Caco-2 (cell line): ENCODE data around the gene EEIG2. TPM values are rescaled to one million over a fixed set of nuclear protein-coding genes. Genes with fewer than 3 reads are reported as not detected.

Source experiments
- BruUV-seq: library from RNA; stranded (reverse); fragments of 400-500 nt; replicated peaks from 2 replicates; lab custom pipeline; 2021; lab: Mats Ljungman, UMichigan
- CTCF ChIA-PET: fragments of 300-600 bp; sonication (Branson Sonifier 250); formaldehyde crosslinking; loops from one replicate; lab custom pipeline; 2022; ENCODE audit warnings: antibody characterized with exemption; lab: Charles Lee
- POLR2A ChIA-PET: fragments of 300-600 bp; sonication (Branson Sonifier 250); formaldehyde crosslinking; loops from one replicate; lab custom pipeline; 2022; ENCODE audit warnings: antibody characterized with exemption; lab: Charles Lee
- DNase-seq, 2 experiments: peaks; one replicate each; pipeline versions ENCODE4 v3.0.0 to v3.0.0-alpha.2; 2020 to 2022
- H3K27me3 ChIP-seq: replicated peaks from 2 replicates; pipeline ENCODE4 v1.6.0; 2011; ENCODE audit warnings: low read length; ENCODE audit not compliant: control insufficient read depth, insufficient read depth
- H3K36me3 ChIP-seq: 2 replicates; pipeline ENCODE4 v1.5.1; 2011; ENCODE audit warnings: low read length; ENCODE audit not compliant: control insufficient read depth, insufficient read depth
- H3K4me1 ChIP-seq: fragments of 250-450 bp; sonication (Bioruptor Pico); 2 replicates; pipeline ENCODE4 v1.5.1; 2020; ENCODE audit warnings: mild to moderate bottlenecking
- H3K4me3 ChIP-seq: 2 replicates; pipeline ENCODE4 v1.5.1; 2011; ENCODE audit warnings: low read depth, mild to moderate bottlenecking, control low read depth, low read length
- H3K9me3 ChIP-seq: fragments of 250-450 bp; sonication (Bioruptor Pico); 2 replicates; pipeline ENCODE4 v1.5.1; 2020; ENCODE audit warnings: mild to moderate bottlenecking, moderate library complexity
- H3K27ac Mint-ChIP-seq: one replicate; pipeline ENCODE4 v1.8.0; 2022; ENCODE audit warnings: mixed read lengths; ENCODE audit not compliant: unreplicated experiment
- H3K27me3 Mint-ChIP-seq: one replicate; pipeline ENCODE4 v1.8.0; 2022; ENCODE audit warnings: mixed read lengths; ENCODE audit not compliant: insufficient read depth, unreplicated experiment
- H3K36me3 Mint-ChIP-seq: one replicate; pipeline ENCODE4 v1.8.0; 2022; ENCODE audit warnings: mild to moderate bottlenecking, mixed read lengths; ENCODE audit not compliant: insufficient read depth, unreplicated experiment
- H3K4me1 Mint-ChIP-seq: one replicate; pipeline ENCODE4 v1.8.0; 2022; ENCODE audit warnings: low read depth, mixed read lengths; ENCODE audit not compliant: unreplicated experiment
- H3K4me3 Mint-ChIP-seq: one replicate; pipeline ENCODE4 v1.8.0; 2022; ENCODE audit warnings: mild to moderate bottlenecking, moderate library complexity, mixed read lengths; ENCODE audit not compliant: unreplicated experiment
- H3K9me3 Mint-ChIP-seq: one replicate; pipeline ENCODE4 v1.8.0; 2022; ENCODE audit warnings: mixed read lengths; ENCODE audit not compliant: unreplicated experiment
- intact Hi-C: fragments of 100-400 bp; cut with micrococcal nuclease; formaldehyde crosslinking; loops from one replicate; pipeline ENCODE4 v1.10.0; 2022; ENCODE audit not compliant: unreplicated experiment
- total RNA-seq: library from RNA; stranded (reverse); gene quantifications from 2 replicates; pipeline ENCODE4 v1.2.3, GENCODE V29; 2022
- TF ChIP-seq, protein P1 (sequence below), 2 experiments: fragments of 200-600 bp in 1 of 2; IDR thresholded peaks; 1 replicate in 1 of 2; 2 replicates in 1 of 2; pipeline versions ENCODE4 v1.5.1 to v1.8.0; 2011 to 2022; ENCODE audit warnings: antibody characterized with exemption in 1 of 2, control low read depth in 1 of 2, inconsistent platforms in 1 of 2, low read depth in 1 of 2, low read length in 1 of 2, mild to moderate bottlenecking in 1 of 2, moderate library complexity in 1 of 2; ENCODE audit not compliant: insufficient read depth in 1 of 2, severe bottlenecking in 1 of 2, unreplicated experiment in 1 of 2

Gene EEIG2
- total RNA-seq, 1 experiment from 2014 or later = 3.1 TPM

DNA sequence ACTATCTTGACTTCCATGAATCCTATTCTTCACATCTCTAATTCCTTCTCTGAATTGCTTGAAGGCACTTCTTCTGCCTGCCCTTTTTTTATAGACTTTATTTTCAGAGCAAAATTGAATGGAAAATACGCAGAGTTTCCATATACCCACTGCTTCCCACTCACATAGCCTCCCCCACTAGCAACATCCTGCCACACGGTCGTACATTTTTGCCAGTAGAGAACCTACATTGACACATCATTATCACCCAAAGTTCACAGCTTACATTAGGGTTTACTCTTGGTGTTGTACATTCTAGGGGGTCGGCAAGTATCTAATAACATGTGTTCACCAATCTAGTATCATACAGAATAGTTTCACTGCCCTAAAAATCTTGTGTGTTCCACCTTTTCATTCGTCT is 12.3 kb downstream of the EEIG2 start:
- Histone ChIP-seq H3K27me3 (no peaks in the 10 kb centered on the region), H3K9me3 (no peaks in the 10 kb centered on the region), H3K36me3 (no peaks in the 10 kb centered on the region), H3K4me3 (no peak overlapping the region), H3K4me1 (no peaks in the 10 kb centered on the region)
- Mint-ChIP-seq H3K36me3 (no peaks in the 10 kb centered on the region), H3K27ac (no peak overlapping the region), H3K27me3 (no peaks in the 10 kb centered on the region), H3K4me3 (no peak overlapping the region), H3K9me3 (no peaks in the 10 kb centered on the region), H3K4me1 (no peaks in the 10 kb centered on the region)
- TF ChIP-seq, protein P1, sequence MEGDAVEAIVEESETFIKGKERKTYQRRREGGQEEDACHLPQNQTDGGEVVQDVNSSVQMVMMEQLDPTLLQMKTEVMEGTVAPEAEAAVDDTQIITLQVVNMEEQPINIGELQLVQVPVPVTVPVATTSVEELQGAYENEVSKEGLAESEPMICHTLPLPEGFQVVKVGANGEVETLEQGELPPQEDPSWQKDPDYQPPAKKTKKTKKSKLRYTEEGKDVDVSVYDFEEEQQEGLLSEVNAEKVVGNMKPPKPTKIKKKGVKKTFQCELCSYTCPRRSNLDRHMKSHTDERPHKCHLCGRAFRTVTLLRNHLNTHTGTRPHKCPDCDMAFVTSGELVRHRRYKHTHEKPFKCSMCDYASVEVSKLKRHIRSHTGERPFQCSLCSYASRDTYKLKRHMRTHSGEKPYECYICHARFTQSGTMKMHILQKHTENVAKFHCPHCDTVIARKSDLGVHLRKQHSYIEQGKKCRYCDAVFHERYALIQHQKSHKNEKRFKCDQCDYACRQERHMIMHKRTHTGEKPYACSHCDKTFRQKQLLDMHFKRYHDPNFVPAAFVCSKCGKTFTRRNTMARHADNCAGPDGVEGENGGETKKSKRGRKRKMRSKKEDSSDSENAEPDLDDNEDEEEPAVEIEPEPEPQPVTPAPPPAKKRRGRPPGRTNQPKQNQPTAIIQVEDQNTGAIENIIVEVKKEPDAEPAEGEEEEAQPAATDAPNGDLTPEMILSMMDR (IDR thresholded peaks at IDR 0.05; ENCODE audit: insufficient read depth in 1 of 2, low read depth in 1 of 2, low read length in 1 of 2, severe bottlenecking in 1 of 2, unreplicated experiment in 1 of 2) = no peak
- BruUV-seq = no TSS peak
- ChIA-PET CTCF (no interaction called here), POLR2A (no interaction called here)
- intact Hi-C loops = no loop called here
- DNase-seq = no peak

DNA sequence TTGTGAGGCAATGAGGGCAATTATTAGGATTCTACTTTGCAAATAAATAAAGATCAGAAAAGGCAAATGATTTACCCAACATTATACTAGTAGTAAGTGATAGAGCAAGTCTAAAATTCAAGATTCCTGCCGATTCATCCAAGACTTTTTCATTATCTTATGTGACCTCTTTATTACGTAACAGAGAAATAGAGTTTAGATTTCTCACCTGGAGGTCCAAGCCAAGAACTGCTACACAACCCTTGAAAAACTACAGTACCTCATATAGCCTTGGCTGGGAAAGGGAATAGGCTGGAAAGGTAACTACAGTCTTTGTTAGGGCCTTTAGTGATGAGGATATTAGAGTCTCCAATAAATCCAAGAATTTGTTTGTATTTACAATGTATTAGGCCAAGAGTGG is 13.3 kb downstream of the EEIG2 start:
- ChIA-PET POLR2A (no interaction called here), CTCF (no interaction called here)
- intact Hi-C loops = no loop called here
- TF ChIP-seq, protein P1 (IDR thresholded peaks at IDR 0.05; ENCODE audit: insufficient read depth in 1 of 2, low read depth in 1 of 2, low read length in 1 of 2, severe bottlenecking in 1 of 2, unreplicated experiment in 1 of 2) = no peak
- Histone ChIP-seq H3K4me1 (no peaks in the 10 kb centered on the region), H3K36me3 (no peaks in the 10 kb centered on the region), H3K4me3 (no peak overlapping the region), H3K27me3 (no peaks in the 10 kb centered on the region), H3K9me3 (no peaks in the 10 kb centered on the region)
- Mint-ChIP-seq H3K4me3 (no peak overlapping the region), H3K27me3 (no peaks in the 10 kb centered on the region), H3K9me3 (no peaks in the 10 kb centered on the region), H3K36me3 (no peaks in the 10 kb centered on the region), H3K27ac (no peak overlapping the region), H3K4me1 (no peaks in the 10 kb centered on the region)
- BruUV-seq = no TSS peak
- no peak for DNase-seq

DNA sequence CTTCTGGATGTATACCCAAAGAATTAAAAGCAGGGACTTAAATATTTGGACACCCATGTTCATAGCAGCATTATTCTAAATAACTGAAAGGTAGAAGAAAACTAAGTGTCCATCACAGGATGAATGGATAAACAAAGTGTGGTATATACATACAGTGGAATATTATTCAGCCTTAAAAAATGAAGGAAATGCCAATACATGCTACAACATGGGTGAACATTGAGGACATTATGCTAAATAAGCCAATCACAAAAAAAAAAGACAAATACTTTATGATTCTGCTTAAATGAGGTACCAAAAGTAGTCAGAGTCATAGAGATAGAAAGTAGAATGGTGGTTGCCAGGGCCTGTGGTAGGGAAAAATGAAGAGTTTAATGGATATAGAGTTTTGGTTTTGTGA is 14.1 kb downstream of the EEIG2 start:
- Mint-ChIP-seq H3K27ac (no peak overlapping the region), H3K4me3 (no peak overlapping the region), H3K4me1 (no peaks in the 10 kb centered on the region), H3K27me3 (no peaks in the 10 kb centered on the region), H3K36me3 (no peaks in the 10 kb centered on the region), H3K9me3 (no peaks in the 10 kb centered on the region)
- no peaks in the 10 kb centered on the region for H3K27me3 ChIP-seq
- BruUV-seq = no TSS peak
- no peaks in the 10 kb centered on the region for H3K36me3 ChIP-seq
- ChIA-PET CTCF (no interaction called here), POLR2A (no interaction called here)
- DNase-seq = no peak
- intact Hi-C loops = no loop called here
- H3K4me3 ChIP-seq = no peak overlapping the region
- H3K4me1 ChIP-seq = no peaks in the 10 kb centered on the region
- TF ChIP-seq, protein P1 (IDR thresholded peaks at IDR 0.05; ENCODE audit: insufficient read depth in 1 of 2, low read depth in 1 of 2, low read length in 1 of 2, severe bottlenecking in 1 of 2, unreplicated experiment in 1 of 2) = no peak
- no peaks in the 10 kb centered on the region for H3K9me3 ChIP-seq
